Measurements from ENCODE around the gene PSMA6. TPM values are rescaled to one million over a fixed set of nuclear protein-coding genes. Genes with fewer than 3 reads are reported as not detected.

PSMA6 gene
- total RNA-seq (2021) = 197 to 215 TPM (median 210 TPM) in 3 replicates
- percentile 96 among the genes with signal in this experiment for Bru-seq, nascent RNA
- long read RNA-seq, experiment 1, transcript PSMA6-201 (7 exons, 1,029 nt) = major isoform, 379 of 396 reads
- long read RNA-seq, experiment 1, partial matches to known transcripts = 1 of 396 reads
- long read RNA-seq, experiment 1, other reads (novel, unspliced or antisense) = 13 of 396 reads
- long read RNA-seq, experiment 2, full-length matches to known transcripts = 208 of 258 reads
- long read RNA-seq, experiment 2, partial matches to known transcripts = 4 of 258 reads
- long read RNA-seq, experiment 2, other reads (novel, unspliced or antisense) = 46 of 258 reads
- long read RNA-seq, experiment 3, transcript PSMA6-201 (7 exons, 1,029 nt) = major isoform, 1,193 of 1,241 reads
- long read RNA-seq, experiment 3, transcript PSMA6-215 (6 exons, 978 nt) = minor isoform, 15 of 1,241 reads
- long read RNA-seq, experiment 3, partial matches to known transcripts = 4 of 1,241 reads
- long read RNA-seq, experiment 3, other reads (novel, unspliced or antisense) = 22 of 1,241 reads

GRCh38 chr14:35292051-35292769 is at the start of gene PSMA6:
TSS of gene PSMA6 (plus strand) at chr14:35292382. CDS start at chr14:35292477, 95 bp downstream.
- POLR2A ChIA-PET = interaction anchor here (0.5 to 1.5 kb wide), 13 partner anchors 9 to 728 kb away, joined by 3 to 19 read pairs (median 4); partner anchors contain the start of genes BRMS1L, FAM177A1, NFKBIA and SRP54
- Mint-ChIP-seq H3K9me3 (no peaks in the 10 kb centered on the region), H3K4me1 (peaks cover 23% of the 10 kb centered on the region), H3K27me3 (ENCODE audit: low read depth) (no peaks in the 10 kb centered on the region), H3K36me3 (no peaks in the 10 kb centered on the region), H3K4me3 (peak within 1 kb of the TSS; percentile 100), H3K27ac (peak within 1 kb of the TSS; percentile 98)
- CTCF ChIA-PET = interaction anchor here (0.7 to 2.6 kb wide), 10 partner anchors 15 to 251 kb away, joined by 3 to 20 read pairs (median 4); partner anchors contain the start of genes FAM177A1 and NFKBIA
- peak; percentile 99 for DNase-seq (ENCODE audit: low spot score)
- peak; percentile 97 for ATAC-seq
- TF ChIP-seq ZNF232 (CRISPR knock-in tag; IDR thresholded peaks at IDR 0.05) = peak; percentile 83; the same call in 1 of the 2 replicates
- TF ChIP-seq ZNF263 (CRISPR knock-in tag; IDR thresholded peaks at IDR 0.05; ENCODE audit: low read depth) = no peak
- peak; percentile 78; the same call in 1 of the 2 replicates for TF ChIP-seq SMAD3 (CRISPR knock-in tag; IDR thresholded peaks at IDR 0.05; ENCODE audit: borderline replicate concordance)
- TF ChIP-seq ZNF512 (CRISPR knock-in tag; IDR thresholded peaks at IDR 0.05; ENCODE audit: borderline replicate concordance) = no peak
- TF ChIP-seq ZBTB43 (CRISPR knock-in tag; IDR thresholded peaks at IDR 0.05) = 0 out of 2 replicates have a peak, but pooled peaks have one; percentile 23
- no peak for TF ChIP-seq MLX (CRISPR knock-in tag; IDR thresholded peaks at IDR 0.05)
- TF ChIP-seq FOXP1 (CRISPR knock-in tag; IDR thresholded peaks at IDR 0.05; ENCODE audit: borderline replicate concordance) = peak; percentile 59
- no peak for TF ChIP-seq E2F4 (CRISPR knock-in tag; IDR thresholded peaks at IDR 0.05; ENCODE audit: borderline replicate concordance, low read depth)
- no peak for TF ChIP-seq ZSCAN18 (CRISPR knock-in tag; IDR thresholded peaks at IDR 0.05)
- peak; percentile 91 for TF ChIP-seq NR2C2 (CRISPR knock-in tag; IDR thresholded peaks at IDR 0.05)
- TF ChIP-seq ATF3 (CRISPR knock-in tag; conservative IDR thresholded peaks at IDR 0.05) = no peak
- TF ChIP-seq PREB (CRISPR knock-in tag; IDR thresholded peaks at IDR 0.05; ENCODE audit: borderline replicate concordance) = 0 out of 2 replicates have a peak, but pooled peaks have one; percentile 39
- no peak for TF ChIP-seq USF1 (CRISPR knock-in tag; IDR thresholded peaks at IDR 0.05)
- no peak for TF ChIP-seq TEAD4 (CRISPR knock-in tag; IDR thresholded peaks at IDR 0.05)
- TF ChIP-seq GABPB1 (CRISPR knock-in tag; IDR thresholded peaks at IDR 0.05) = peak; percentile 93
- TF ChIP-seq NR3C1 (CRISPR knock-in tag; conservative IDR thresholded peaks at IDR 0.05; ENCODE audit: low read depth) = peak; percentile 71; the same call in 1 of the 2 replicates
- no peak for TF ChIP-seq JUN (CRISPR knock-in tag; IDR thresholded peaks at IDR 0.05)
- no peak for TF ChIP-seq E2F5 (CRISPR knock-in tag; IDR thresholded peaks at IDR 0.05)
- TF ChIP-seq NFYB (CRISPR knock-in tag; conservative IDR thresholded peaks at IDR 0.05; ENCODE audit: low read depth) = 0 out of 2 replicates have a peak, but pooled peaks have one; percentile 21
